ENCODE data around the gene PPIA.
"Not testable (repeated sequence)": the region's sequence is repeated elsewhere in the genome, so short reads cannot be mapped to it uniquely, and the experiment has no call there.

Gene PPIA

GRCh38 chr7:44784364-44784763 is 12.1 kb upstream of the PPIA start:
- in situ Hi-C loops (cut with HindIII; ENCODE audit: low sequenced_read_pairs) = no loop called here

DNA sequence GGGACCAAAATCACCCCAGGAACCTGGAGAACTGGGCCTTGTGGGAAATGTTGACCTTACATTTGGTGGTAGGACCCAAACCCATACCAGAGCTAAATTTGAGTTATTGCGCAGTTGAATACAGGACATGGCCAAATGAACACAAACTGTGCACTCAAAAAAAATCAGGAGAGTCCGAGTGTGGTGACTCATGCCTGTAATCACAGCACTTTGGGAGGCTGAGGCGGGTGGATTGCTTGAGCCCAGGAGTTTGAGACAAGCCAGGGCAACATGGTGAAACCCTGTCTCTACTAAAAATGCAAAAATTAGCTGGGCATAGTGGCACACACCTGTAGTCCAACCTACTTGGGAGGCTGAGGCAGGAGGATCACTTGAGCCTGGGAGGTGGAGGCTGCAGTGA is 11.3 kb upstream of the PPIA start:
- in situ Hi-C loops (cut with HindIII; ENCODE audit: low sequenced_read_pairs) = not testable (repeated sequence)

GRCh38 chr7:44787041-44787440 is 9.4 kb upstream of the PPIA start:
- in situ Hi-C loops (cut with HindIII; ENCODE audit: low sequenced_read_pairs) = no loop called here

DNA sequence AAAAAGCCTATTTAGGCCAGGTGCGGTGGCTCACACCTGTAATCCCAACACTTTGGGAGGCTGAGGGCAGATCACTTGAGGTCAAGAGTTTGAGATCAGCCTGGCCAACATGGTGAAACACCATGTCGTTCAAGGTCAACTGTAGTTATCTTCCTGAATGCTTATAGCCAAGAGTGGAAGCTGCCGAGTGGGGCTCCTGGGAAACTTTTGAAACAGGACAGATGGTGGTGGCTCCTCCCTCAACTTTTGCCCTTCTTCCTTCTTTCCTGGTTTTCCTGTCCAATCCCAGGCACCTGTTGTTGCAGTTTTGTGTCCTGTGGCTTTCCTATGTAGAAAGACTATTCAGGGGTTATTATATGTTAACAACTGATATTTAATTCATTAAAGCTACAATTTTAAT is 8.7 kb upstream of the PPIA start:
- in situ Hi-C loops (cut with HindIII; ENCODE audit: low sequenced_read_pairs) = no loop called here

DNA sequence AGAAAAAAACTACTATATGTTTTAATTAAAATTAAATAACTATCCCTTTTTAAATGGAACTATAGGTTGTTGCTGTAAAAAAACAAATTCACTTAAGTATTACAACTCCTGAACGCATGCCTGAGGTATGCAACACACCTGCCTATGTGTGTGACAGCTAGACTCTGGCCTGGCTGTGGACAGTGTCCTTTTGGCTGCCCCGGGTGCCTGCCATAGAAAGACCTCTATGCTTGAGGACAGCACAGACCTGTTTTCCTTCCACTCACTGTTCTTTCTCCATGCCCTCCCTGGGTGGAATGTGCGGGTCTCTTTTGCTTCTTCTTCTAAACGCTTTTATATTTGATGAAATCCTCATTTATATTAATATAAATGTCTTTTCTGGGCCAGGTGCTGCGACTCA is 6.5 kb upstream of the PPIA start:
- in situ Hi-C loops (cut with HindIII; ENCODE audit: low sequenced_read_pairs) = no loop called here

GRCh38 chr7:44791278-44792219 is 4.9 kb upstream of the PPIA start:
- in situ Hi-C loops (cut with HindIII; ENCODE audit: low sequenced_read_pairs) = no loop called here

DNA sequence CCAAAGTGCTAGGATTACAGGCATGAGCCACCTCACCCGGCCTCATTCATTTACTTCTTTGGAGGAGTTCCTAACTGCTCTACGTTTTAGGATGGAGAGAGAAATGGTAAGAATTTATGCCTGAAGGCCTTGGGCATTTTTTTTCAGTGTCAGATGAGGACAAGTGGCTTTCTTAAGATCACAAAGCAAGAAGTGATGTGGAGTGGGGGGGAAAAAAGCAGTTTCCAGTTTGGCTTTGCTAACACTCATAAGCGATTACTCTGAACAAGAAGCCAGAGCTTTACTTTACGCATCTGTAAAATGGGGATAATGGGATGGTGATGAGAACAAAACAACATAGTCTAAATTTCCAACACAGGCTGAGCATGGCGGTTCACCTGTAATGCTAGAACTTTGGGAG is 2.6 kb upstream of the PPIA start:
- in situ Hi-C loops (cut with HindIII; ENCODE audit: low sequenced_read_pairs) = no loop called here

GRCh38 chr7:44794331-44794730 is 2.1 kb upstream of the PPIA start:
- in situ Hi-C loops (cut with HindIII; ENCODE audit: low sequenced_read_pairs) = no loop called here

DNA sequence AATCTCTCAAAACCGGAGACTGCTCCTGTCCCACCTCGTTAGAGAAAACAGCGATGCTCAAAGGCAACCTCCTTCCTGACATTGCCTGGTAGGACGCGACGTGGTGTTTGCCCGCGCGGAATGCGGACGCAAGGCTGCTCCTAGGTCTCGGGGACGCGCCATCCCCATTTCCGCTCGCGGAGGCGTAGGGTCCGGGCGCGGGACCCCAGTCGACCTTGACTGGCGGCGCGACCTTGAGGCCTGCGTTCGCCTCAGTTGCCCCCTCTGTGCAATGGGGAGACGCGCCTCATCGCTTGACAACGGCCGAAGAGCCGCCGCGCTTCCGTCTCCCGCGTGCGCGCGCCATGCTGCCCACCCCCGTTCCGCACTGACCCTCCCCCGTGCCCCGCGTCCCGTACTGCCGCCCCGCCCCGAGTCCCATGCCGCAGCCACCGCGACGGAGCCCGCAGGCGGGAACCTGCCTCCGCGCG is 412 bp upstream of the PPIA start:
- in situ Hi-C loops (cut with HindIII; ENCODE audit: low sequenced_read_pairs) = no loop called here

GRCh38 chr7:44797329-44798258 is 1.1 kb downstream of the PPIA start:
- in situ Hi-C loops (cut with HindIII; ENCODE audit: low sequenced_read_pairs) = no loop called here

- in situ Hi-C loops (cut with HindIII; ENCODE audit: low sequenced_read_pairs) = no loop called here
Measured at GRCh38 chr7:44798649-44799305, 2.3 kb downstream of the PPIA start.

- in situ Hi-C loops (cut with HindIII; ENCODE audit: low sequenced_read_pairs) = loop anchor here (25.0 kb wide), 1 partner anchor 213 kb away; the partner anchor contains the start of gene TMED4
Measured at GRCh38 chr7:44799939-44800338, 3.5 kb downstream of the PPIA start.

- in situ Hi-C loops (cut with HindIII; ENCODE audit: low sequenced_read_pairs) = loop anchor here (25.0 kb wide), 1 partner anchor 215 kb away; the partner anchor contains the start of gene TMED4
Measured at GRCh38 chr7:44801890-44802289, 5.4 kb downstream of the PPIA start.

DNA sequence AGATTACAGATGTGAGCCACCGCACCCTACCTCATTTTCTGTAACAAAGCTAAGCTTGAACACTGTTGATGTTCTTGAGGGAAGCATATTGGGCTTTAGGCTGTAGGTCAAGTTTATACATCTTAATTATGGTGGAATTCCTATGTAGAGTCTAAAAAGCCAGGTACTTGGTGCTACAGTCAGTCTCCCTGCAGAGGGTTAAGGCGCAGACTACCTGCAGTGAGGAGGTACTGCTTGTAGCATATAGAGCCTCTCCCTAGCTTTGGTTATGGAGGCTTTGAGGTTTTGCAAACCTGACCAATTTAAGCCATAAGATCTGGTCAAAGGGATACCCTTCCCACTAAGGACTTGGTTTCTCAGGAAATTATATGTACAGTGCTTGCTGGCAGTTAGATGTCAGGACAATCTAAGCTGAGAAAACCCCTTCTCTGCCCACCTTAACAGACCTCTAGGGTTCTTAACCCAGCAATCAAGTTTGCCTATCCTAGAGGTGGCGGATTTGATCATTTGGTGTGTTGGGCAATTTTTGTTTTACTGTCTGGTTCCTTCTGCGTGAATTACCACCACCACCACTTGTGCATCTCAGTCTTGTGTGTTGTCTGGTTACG is 6.0 kb downstream of the PPIA start:
- in situ Hi-C loops (cut with HindIII; ENCODE audit: low sequenced_read_pairs) = loop anchor here (25.0 kb wide), 1 partner anchor 215 kb away; the partner anchor contains the start of gene TMED4

DNA sequence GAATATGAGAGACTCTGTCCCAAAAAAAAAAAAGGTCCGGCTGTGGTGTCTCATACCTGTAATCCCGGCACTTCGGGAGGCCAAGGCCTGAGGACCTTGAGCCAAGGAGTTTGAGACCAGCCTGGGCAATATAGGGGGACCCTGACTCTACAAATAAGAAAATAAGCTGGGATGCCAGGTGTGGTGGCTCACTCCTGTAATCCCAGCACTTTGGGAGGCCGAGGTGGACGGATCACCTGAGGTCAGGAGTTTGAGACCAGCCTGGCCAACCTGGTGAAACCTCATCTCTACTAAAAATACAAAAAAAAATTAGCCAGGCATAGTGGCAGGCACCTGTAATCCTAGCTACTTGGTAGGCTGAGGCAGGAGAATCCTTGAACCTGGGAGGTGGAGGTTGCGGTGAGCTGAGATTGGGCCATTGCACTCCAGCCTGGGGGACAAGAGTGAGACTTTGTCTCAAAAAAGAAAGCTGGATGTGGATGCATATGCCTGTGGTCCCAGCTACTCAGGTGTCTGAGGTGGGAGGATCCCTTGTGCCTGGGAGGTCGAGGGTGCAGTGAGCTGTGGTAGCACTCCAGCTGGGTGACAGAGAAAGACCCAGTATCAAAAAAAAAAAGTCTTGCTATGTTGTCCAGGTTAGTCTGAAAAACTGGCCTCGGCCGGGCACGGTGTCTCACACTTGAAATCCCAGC is 7.5 kb downstream of the PPIA start:
- in situ Hi-C loops (cut with HindIII; ENCODE audit: low sequenced_read_pairs) = loop anchor here (25.0 kb wide), 1 partner anchor 217 kb away; the partner anchor contains the start of gene TMED4

DNA sequence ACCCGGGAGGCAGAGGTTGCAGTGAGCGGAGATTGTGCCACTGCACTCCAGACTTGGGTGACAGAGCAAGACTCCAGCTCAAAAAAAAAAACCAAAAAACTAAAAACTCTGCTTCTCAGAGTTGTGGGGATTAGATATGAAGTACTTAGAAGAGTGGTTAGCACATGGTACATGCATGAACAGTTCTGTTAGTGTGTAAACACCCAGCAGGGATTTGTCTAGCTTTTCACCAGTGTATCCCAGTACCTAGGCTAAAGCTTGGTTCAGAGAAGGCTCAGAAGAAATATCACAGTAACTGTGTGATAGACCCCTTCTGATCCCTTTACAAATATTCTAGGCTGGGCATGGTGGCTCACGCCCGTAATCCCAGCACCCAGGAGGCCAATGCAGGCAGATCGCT is 9.5 kb downstream of the PPIA start:
- in situ Hi-C loops (cut with HindIII; ENCODE audit: low sequenced_read_pairs) = loop anchor here (25.0 kb wide), 1 partner anchor 219 kb away; the partner anchor contains the start of gene TMED4

- in situ Hi-C loops (cut with HindIII; ENCODE audit: low sequenced_read_pairs) = loop anchor here (25.0 kb wide), 1 partner anchor 222 kb away; the partner anchor contains the start of gene TMED4
Measured at GRCh38 chr7:44808914-44809393, 12.5 kb downstream of the PPIA start.

DNA sequence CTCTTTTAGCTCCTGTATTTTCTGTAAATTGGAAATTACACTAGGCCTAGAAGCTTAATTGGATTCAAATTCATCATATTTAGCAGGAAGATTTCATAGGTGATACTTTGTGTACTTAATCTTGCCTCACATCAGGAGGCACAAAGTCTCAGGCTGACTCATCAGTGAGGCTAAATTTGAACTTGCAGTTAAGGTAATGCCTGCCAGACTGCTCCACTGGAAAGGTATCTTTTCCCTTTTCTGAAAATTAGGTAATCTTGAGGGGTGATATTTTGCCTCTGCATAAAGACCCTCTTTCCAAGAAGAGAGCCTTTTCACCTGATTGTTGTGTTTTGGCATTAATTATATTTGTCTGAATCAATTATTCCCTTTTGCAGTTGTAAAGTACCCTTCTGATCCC is 14.6 kb downstream of the PPIA start:
- in situ Hi-C loops (cut with HindIII; ENCODE audit: low sequenced_read_pairs) = loop anchor here (25.0 kb wide), 1 partner anchor 224 kb away; the partner anchor contains the start of gene TMED4

DNA sequence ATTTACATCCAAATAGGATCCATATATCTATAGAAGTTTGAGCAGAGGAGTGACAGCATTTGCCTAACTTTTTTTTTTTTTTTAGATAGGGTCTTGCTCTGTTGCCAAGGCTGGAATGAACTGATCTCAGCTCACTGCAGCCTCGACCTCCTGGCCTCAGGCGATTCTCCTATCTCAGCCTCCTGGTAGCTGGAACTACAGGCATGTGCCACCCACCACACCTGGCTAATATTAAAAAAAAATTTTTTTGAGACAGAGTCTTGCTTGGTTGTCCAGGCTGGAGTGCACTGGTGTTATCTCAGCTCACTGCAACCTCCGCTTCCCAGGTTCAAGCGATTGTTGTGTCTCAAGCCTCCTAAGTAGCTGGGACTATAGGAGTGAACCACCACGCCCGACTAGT is 15.1 kb downstream of the PPIA start:
- in situ Hi-C loops (cut with HindIII; ENCODE audit: low sequenced_read_pairs) = loop anchor here (25.0 kb wide), 1 partner anchor 224 kb away; the partner anchor contains the start of gene TMED4

All from endothelial cell of hepatic sinusoid (primary cell).